Chondrocyte (in vitro differentiated cells): Measurements from ENCODE around the gene MACROD2. TPM values are rescaled to one million over a fixed set of nuclear protein-coding genes. Genes with fewer than 3 reads are reported as not detected.

Experiments used
- DNase-seq: peaks from one replicate; pipeline ENCODE4 v3.0.0; 2021; ENCODE audit warnings: mixed read lengths, low spot score
- H3K27ac Mint-ChIP-seq: one replicate; pipeline ENCODE4 v1.8.0; 2021; ENCODE audit warnings: mild to moderate bottlenecking, moderate library complexity, mixed read lengths; ENCODE audit not compliant: unreplicated experiment
- H3K27me3 Mint-ChIP-seq: 2 replicates; pipeline ENCODE4 v1.8.0; 2021; ENCODE audit warnings: low read depth, mixed read lengths
- H3K36me3 Mint-ChIP-seq: 2 replicates; pipeline ENCODE4 v1.8.0; 2021; ENCODE audit warnings: low read depth, mixed read lengths
- H3K4me1 Mint-ChIP-seq: 2 replicates; pipeline ENCODE4 v1.8.0; 2021; ENCODE audit warnings: low read depth, mild to moderate bottlenecking, mixed read lengths
- H3K4me3 Mint-ChIP-seq: one replicate; pipeline ENCODE4 v1.8.0; 2021; ENCODE audit warnings: mild to moderate bottlenecking, moderate library complexity, mixed read lengths; ENCODE audit not compliant: unreplicated experiment
- H3K9me3 Mint-ChIP-seq: 2 replicates; pipeline ENCODE4 v1.8.0; 2021; ENCODE audit warnings: low read depth, mixed read lengths
- CTCF ChIP-seq: fragments of 200-600 bp; sonication (generic); IDR thresholded peaks from 2 replicates; pipeline ENCODE4 v1.5.0; 2021; ENCODE audit warnings: antibody characterized with exemption, mild to moderate bottlenecking, moderate library complexity
- total RNA-seq: library from RNA; stranded (reverse); gene quantifications from 3 replicates; pipeline ENCODE4 v1.2.1, GENCODE V29; 2021

Gene MACROD2
- total RNA-seq, 1 donor from 2014 or later: 3.2 TPM

- Mint-ChIP-seq H3K27me3 (peaks cover 3% of the 10 kb centered on the region), H3K4me1 (no peaks in the 10 kb centered on the region), H3K36me3 (no peaks in the 10 kb centered on the region), H3K27ac (no peak overlapping the region), H3K4me3 (no peak overlapping the region), H3K9me3 (peaks cover 18% of the 10 kb centered on the region)
- no peak for TF ChIP-seq CTCF
- no peak for DNase-seq
Measured at GRCh38 chr20:15882553-15882952, 1887.2 kb downstream of the MACROD2 start.

GRCh38 chr20:15886250-15886649 lies 1890.9 kb downstream of the MACROD2 start:
- H3K9me3 Mint-ChIP-seq: peaks cover 15% of the 10 kb centered on the region
- H3K27ac Mint-ChIP-seq: no peak overlapping the region
- no peak overlapping the region for H3K4me3 Mint-ChIP-seq
- TF ChIP-seq CTCF: no peak
- no peaks in the 10 kb centered on the region for H3K27me3 Mint-ChIP-seq
- no peaks in the 10 kb centered on the region for H3K4me1 Mint-ChIP-seq
- no peaks in the 10 kb centered on the region for H3K36me3 Mint-ChIP-seq
- no peak for DNase-seq

GRCh38 chr20:15887387-15887786 lies 1892.1 kb downstream of the MACROD2 start:
- Mint-ChIP-seq H3K9me3 (peaks cover 14% of the 10 kb centered on the region), H3K4me1 (no peaks in the 10 kb centered on the region), H3K27ac (no peak overlapping the region), H3K4me3 (no peak overlapping the region), H3K27me3 (no peaks in the 10 kb centered on the region), H3K36me3 (no peaks in the 10 kb centered on the region)
- no peak for TF ChIP-seq CTCF
- DNase-seq: no peak

GRCh38 chr20:15889061-15889460 lies 1893.7 kb downstream of the MACROD2 start:
- no peaks in the 10 kb centered on the region for H3K4me1 Mint-ChIP-seq
- DNase-seq: no peak

GRCh38 chr20:15889514-15890256 lies 1894.4 kb downstream of the MACROD2 start:
- Mint-ChIP-seq H3K4me1 (no peaks in the 10 kb centered on the region), H3K36me3 (no peaks in the 10 kb centered on the region), H3K27ac (no peak overlapping the region), H3K4me3 (no peak overlapping the region), H3K9me3 (peaks cover 14% of the 10 kb centered on the region), H3K27me3 (no peaks in the 10 kb centered on the region)
- no peak for TF ChIP-seq CTCF
- DNase-seq: no peak

More at GRCh38 chr20:15889061-15889460, 1893.7 kb downstream of the MACROD2 start:
- no peaks in the 10 kb centered on the region for H3K36me3 Mint-ChIP-seq
- no peak for TF ChIP-seq CTCF
- H3K4me3 Mint-ChIP-seq: no peak overlapping the region
- H3K27ac Mint-ChIP-seq: no peak overlapping the region
- H3K27me3 Mint-ChIP-seq: no peaks in the 10 kb centered on the region
- peaks cover 14% of the 10 kb centered on the region for H3K9me3 Mint-ChIP-seq
